HG02970 (cell line): ENCODE data around the gene CTSS.
"Not testable (repeated sequence)": the region's sequence is repeated elsewhere in the genome, so short reads cannot be mapped to it uniquely, and the experiment has no call there.

Source experiments
- ATAC-seq: cut with Tn5 transposase; IDR thresholded peaks from one replicate; pipeline ENCODE4 v1.9.1; 2021; ENCODE audit warnings: mild to moderate bottlenecking, moderate library complexity, moderate number of reproducible peaks; ENCODE audit not compliant: unreplicated experiment, low FRiP score

The CTSS gene

DNA sequence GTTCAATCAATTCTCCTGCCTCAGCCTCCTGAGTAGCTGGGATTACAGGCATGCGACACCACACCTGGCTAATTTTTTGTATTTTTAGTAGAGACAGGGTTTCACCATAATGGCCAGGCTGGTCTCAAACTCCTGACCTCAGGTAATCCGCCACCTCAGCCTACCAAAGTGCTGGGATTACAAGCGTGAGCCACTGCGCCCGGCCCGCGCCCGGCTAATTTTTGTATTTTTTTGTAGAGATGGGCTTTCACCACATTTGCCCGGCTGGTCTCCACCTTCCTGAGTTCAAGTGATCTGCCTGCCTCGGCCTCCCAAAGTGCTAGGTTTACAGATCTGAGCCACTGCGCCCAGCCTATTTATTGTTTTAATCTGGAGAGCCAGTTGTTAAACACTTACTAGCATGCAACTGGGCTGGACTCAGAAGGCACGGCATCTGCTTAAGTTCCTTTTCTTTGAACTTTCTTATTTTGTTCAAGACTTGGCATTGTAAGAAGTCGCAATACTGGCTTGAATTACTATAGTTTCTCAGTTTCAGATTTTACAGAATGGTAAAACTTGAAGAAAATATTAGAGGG is 10.4 kb upstream of the CTSS start:
- ATAC-seq: not testable (repeated sequence)

DNA sequence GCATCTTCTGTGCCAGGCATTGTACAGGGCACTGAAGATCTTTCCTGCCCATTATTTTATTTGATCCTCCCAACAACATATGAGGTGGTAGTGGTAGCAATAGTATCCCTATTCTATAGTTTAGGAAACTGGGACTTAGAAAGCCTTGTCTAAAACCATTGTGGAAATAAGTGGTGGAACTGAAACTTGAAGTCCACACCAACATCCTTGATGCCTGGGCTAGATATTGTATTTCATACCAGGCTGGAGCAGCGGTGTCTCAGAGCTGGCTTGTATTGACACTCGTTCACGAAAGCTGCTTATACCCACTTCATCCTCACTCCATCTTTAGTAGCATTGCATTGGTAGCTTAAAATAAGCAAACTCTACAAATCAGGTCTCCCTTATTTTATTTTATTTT is 9.7 kb upstream of the CTSS start:
- ATAC-seq: no peak

DNA sequence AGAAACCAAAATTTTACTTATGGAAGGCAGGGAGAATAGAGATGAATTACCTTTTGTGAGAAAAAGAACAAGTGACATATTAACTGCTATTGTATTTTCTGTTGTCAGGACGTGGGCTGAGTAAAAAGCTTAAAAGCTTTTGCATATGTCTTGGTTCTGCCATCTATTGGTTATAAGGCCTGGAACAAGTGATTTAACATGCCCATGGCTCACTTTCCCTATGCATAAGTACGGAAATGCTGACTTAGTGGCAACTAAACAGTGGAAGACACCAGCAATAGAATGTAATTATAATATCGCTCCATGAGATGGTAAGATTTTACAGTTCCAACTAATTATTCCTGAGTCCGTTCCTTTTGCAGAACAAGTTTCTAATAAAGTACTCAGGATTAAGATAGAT is 6.7 kb upstream of the CTSS start:
- no peak for ATAC-seq

DNA sequence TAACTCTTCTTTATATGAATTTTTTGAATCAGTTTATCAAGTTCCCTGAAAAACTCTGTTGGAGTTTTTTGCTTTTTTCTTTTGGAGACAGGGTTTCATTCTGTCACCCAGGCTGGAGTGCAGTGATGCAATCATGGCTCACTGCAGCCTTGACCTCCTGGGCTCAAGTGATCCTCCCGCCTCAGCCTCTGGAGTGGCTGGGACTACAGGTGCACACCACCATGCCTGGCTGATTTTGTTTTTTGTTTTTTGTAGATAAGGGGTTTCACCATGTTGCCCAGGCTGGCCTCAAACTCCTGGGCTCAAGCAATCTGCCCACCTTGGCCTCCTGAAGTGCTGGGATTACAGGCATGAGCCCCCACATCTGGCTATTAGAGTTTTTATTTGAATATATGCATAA is 2.1 kb upstream of the CTSS start:
- ATAC-seq: not testable (repeated sequence)

DNA sequence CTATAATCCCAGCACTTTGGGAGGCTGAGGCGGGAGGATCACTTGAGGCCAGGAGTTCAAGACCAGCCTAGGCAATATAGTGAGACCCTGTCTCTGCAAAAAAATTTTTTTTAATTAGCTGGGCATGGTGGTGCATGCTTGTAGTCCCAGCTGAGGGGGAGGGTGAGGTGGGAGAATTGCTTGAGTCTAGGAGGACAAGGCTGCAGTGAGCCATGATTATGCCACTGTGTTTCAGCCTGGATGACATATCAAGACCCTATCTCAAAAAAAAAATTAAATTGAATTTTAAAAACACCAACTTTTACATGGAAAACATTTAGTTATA is 361 bp upstream of the CTSS start:
- not testable (repeated sequence) for ATAC-seq

DNA sequence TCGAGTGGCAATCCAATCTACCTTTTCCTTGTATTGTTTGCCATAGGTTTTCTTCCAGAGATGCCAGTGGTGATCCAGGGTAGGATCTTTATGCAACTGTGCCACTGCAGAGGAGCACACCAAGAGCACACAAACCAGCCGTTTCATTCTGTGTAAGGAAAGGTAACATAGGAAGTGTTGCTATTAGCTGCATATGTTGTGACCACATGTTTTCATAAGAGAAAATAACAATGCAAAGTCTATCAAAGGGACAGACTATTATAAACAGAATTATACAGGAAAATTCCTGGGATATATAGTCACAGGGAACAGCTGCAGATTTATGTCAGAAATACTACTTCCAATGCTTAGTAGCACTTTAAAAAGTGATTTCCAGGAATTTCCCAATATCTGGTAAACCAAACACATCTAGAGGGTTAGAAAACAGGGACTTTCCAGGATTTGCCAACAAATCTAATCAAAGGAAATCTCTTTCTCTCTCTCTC is 919 bp downstream of the CTSS start:
- ATAC-seq: no peak

DNA sequence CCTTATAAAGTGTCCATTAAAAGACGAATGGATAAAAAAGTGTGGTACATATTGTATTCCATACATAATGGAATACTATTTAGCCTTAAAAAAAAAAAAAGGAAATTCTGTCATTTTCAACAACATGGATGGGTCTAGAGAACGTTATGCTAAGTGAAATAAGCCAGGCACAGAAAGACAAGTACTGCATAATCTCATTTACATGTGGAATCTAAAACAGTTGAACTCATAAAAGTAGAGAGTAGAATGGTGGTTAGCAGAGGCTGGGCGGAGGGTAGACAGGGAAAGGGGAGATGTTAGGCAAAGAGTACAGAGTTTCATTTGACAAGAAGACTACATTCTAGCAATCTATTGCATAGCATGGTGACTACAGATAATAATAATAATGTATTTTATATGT is 2.6 kb downstream of the CTSS start:
- ATAC-seq: no peak

DNA sequence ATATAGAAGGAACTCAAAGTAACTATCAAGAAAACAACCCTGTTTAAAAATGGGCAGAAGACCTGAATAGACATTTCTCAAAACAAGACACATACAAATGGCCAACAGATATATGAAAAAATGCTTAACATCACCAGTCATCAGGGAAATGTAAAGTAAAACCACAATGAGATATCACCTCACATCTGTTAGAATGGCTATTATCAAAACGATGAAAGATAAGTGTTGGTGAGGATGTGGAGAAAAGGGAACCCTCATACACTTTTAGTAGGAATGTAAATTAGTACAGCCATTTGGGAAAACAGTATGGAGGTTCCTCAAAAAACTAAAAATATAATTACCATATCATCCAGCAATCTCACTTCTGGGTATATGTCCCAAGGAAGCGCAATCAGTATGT is 3.0 kb downstream of the CTSS start:
- ATAC-seq: no peak

DNA sequence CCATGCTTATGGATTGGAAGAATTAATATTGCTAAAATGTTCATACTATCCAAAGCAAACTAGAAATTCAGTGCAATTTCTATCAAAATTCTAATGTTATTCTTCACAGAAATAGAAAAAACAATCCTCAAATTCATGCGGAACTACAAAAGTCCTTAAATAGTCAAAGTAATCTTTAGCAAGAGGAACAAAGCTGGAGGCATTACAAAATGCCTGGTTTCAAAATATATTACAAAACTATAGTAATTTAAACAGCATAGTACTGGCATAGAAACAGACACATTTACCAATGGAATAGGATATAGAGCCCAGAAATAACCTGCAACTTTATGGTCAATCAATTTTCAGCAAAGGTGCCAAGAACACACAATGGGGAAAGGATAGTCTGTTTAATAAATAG is 3.8 kb downstream of the CTSS start:
- ATAC-seq: no peak

DNA sequence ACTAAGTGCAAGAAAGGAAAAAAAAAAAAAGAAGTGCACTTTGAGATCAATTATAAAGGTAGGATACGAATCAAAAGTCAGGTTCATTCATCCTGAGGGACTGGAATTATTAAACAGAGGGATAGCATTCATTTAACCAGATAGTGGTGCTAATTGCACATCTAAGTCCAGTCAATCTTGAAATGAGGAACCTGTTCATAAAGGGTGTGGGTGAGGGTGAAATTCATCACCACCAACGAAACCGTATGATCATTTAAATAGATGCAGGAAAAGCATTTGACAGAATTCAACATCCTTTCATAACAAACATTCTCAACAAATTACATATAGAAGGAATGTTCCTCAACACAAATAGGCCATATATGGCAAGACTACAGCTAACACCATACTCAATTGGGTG is 5.6 kb downstream of the CTSS start:
- no peak for ATAC-seq

DNA sequence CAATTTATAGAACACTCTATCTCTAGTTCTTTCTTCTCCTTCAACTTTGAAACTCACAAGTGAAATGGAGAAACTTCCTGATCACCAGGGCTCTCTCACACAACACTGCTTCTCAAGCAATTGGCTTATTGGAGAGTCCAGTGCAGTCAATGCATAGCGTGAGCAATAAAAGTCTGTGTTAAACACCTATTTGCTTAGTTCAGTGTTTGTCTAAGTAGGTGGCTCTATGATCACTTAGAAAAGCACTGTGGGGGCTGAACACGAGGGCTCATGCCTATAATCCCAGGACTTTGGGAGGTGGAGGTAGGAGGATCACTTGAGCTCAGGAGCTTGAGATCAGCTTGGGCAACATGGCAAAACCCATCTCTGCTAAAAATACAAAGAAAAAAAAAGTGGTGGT is 12.2 kb downstream of the CTSS start:
- ATAC-seq: no peak

DNA sequence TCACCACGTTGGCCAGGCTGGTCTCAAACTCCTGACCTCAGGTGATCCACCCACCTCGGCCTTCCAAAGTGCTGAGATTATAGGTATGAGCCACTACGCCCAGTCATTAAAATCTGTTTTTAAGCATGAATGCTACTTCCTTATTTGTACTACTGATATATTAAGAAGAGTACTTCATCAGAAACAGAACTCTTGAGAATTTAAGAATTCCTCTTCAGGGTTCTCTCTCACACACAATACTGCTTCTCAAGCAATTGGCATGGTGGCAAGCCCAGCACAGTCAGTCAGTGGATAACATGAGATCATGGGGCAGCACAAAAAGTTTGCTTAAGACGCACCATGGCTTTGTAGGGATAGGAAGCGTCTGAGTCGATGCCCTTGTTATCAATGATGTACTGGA is 14.1 kb downstream of the CTSS start:
- no peak for ATAC-seq

DNA sequence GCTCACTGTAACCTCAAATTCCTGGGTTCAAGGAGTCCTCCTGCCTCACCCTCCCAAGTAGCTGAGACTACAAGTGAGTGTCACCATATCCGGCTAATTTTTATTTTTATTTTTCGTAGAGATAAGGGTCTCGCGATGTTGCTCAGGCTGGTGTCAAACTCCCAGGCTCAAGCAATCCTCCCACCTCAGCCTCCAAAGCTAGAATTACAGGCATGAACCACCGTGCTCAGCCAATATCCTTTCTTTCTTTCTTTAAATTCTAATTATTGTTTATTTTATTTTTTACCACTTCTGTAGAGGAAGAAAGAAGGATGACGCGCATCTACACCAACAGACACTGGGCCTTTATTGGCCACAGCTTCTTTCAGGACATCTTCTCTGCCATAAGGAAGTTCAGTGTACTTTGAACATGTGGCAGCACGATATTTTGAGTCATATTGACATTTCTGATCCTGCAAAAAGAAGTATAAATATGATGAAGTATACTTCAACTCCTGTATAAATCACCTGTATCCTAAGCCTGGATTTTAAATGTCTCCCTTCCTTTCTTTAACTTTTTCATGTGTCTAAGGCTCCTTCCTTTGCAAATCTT is 15.8 kb downstream of the CTSS start:
- no peak for ATAC-seq

DNA sequence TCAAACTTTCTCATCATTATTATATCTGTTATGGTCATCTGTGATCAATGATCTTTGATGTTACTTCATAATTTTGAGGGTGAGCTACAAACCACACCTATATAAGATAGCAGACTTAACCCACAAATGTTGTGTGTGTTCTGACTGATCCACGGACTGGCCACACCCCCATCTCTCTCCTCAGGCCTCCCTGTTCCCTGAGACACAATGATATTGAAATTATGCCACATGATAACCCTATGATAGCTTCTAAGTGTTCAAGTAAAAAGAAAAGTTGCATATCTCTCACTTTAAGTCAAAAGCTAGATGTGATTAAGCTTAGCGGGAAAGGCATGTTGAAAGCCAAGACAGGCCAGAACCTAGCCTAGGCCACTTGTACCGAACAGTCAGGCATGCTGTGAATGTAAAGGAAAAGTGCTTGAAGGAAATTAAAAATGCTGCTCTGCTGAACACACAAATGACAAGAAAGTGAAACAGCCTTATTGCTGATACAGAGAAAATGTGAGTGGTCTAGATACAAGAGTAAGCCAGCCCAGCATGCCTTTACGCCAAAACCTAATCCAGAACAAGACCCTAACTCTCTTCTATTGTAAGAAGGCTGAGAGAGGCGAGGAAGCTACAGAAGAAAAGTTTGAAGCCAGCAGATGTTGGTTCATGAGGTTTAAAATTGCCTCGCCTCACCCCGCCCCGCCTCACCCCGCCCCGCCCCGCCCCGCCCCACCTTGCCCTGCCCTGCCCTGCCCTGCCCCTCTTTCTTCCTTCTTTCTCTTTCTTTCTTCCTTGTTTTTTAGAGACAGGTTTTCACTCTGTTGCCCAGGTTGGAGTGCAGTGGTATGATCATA is 16.5 kb downstream of the CTSS start:
- no peak for ATAC-seq

DNA sequence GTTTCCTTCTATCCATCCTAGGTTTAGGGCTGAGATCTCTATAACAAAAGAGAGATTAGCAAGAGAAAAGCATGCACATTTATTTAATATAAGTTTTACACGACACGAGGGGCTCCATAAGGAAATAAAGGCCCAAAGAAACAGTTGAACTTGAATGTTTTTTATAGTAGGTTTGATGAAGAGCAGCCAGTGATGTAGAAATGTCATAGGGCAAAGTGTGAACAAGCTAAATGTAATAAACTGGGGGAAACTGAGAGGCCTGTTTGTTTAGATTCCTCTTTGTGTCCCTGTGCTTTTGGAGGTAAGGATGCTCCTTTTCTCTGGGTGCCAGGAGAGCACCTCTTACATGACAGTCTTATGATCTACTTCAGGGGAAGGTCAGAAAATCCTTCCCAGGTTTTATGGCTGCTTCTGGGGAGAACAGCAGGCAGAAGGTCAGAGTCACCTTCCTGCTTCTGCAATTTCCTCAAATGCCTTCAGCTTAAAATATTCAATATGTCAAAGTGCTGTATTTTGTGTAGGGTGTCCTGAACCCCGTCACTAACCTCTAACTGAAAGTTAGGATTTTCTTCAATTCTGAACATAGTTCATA is 35.4 kb downstream of the CTSS start:
- ATAC-seq: no peak

DNA sequence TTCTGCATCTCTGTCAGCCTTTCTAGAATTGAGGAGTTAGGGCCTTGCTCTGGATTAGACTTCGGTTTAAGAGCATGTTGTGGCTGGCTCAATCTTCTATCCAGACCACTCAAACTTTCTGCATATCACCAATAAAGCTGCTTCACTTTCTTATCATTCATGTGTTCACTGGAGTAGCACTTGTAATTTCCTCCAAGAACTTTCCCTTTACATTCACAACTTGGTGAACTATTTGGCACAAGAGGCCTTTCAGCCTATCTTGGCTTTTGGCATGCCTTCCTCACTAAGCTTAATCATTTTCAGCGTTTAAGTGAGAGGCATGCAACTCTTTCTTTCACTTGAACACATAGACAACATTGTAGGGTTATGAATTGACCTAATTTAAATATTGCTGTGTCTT is 41.2 kb downstream of the CTSS start:
- no peak for ATAC-seq

DNA sequence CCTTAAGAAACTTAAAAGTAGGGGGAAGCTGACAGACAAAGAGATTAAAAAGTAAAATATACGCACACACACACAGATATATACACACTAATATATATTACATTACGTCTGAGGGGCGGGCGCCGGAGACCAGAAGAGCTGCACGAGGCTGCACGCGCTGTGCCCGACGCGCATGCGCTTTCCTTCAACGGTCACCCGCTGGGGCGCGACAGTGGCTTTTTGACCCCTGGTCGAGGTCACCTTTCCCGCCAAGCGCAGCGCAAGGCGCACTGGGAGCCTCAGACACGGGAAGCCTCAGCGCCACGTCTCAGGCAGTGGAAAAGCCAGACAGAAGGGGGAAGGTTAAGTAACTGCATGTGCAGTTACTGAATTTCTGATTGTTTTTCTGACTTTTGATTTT is 44.9 kb downstream of the CTSS start, which contains the start of gene HORMAD1:
HORMAD1 (minus strand) TSS at position 193 of the 400 bp plus-strand sequence. CDS start 1,390 bp downstream, outside the sequence.
- no peak for ATAC-seq

DNA sequence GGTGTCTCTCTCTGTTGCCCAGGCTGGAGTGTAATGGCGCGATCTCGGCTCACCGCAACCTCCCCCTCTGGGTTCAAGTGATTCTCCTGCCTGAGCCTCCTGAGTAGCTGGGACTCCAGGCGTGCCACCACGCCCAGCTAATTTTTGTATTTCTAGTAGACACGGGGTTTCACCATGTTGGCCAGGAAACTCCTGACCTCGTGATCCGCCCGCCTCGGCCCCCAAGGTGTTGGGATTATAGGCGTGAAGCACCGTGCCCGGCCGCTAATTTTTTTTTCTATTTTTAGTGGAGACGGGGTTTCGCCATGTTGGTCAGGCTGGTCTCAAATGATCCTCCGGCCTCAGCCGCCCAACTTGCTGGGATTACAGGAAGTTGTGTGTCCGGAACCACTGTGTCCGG is 45.5 kb downstream of the CTSS start:
- no peak for ATAC-seq

DNA sequence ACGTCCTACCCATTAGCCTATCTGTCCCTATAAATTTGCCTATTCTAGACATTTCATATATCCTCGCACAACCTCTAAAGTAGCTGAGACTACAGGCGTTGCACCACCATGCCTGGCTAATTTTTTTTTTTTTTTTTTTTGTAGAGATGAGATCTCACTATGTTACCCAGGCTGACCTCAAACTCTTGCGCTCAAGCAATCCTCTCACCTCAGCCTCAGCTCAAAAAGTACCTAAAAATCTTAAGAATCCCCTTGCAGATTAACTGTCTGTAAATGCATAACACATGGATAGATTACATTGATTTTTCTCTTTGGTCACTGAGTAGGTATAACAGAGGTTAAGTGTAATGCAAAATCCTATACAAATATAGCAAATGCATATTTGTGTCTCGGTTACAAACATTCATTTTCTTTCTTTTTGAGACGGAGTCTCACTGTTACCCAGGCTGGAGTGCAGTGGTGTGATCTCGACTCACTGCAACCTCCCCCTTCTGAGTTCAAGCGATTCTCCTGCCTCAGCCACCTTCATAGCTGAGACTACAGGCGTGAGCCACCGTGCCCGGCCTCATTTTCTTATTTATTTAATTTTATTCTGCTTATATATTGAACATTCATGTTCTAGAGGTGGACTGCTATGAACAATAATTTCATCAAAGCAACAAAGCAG is 47.2 kb downstream of the CTSS start:
- ATAC-seq: no peak

DNA sequence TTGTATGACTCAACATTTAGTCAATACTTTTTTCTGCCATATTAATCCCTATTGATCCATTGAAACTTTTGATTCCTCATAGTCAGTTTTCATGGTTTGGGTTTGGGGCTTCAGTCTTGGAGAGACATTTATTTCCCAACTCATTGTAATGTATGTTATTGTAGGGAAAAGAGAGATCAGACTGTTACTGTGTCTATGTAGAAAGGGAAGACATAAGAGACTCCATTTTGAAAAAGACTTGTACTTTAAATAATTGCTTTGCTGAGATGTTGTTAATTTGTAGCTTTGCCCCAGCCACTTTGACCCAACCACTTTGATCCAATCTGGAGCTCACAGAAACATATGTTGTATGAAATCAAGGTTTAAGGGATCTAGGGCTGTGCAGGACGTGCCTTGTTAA is 56.5 kb downstream of the CTSS start:
- ATAC-seq: not testable (repeated sequence)

DNA sequence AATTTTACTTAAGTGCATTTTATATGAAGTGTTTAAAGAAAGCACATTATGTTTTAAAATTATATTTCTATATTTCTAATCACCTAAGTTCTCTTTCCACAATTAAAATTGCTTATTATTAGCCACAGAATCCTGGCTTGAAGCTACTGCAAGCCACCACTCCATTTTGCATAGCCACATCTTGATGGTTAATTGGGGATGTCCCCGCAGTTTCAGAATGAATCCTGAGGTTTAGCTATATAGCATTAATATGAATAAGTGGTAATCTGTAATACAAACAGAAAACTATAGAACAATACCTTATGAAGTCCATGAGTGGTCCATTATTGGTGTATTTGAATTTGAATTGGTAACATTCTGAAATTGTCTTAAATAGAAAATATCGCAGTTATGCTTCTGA is 57.0 kb downstream of the CTSS start:
- no peak for ATAC-seq
